ENCODE data around the gene TOPORS.
"Not testable (repeated sequence)": the region's sequence is repeated elsewhere in the genome, so short reads cannot be mapped to it uniquely, and the experiment has no call there.

DNA sequence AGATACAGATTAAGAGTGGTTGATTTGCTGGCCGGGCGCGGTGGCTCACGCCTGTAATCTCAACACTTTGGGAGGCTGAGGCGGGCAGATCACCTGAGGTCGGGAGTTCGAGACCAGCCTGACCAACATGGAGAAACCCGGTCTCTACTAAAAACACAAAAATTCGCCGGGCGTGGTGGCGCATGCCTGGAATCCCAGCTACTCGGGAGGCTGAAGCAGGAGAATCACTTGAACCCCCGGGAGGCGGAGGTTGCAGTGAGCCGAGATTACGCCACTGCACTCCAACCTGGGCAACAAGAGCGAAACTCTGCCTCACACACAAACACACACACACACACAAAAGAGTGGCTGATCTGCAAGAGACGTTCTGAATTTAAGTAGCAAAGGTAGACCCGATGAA is 4.2 kb downstream of the TOPORS start:
- TF ChIP-seq, protein P1, sequence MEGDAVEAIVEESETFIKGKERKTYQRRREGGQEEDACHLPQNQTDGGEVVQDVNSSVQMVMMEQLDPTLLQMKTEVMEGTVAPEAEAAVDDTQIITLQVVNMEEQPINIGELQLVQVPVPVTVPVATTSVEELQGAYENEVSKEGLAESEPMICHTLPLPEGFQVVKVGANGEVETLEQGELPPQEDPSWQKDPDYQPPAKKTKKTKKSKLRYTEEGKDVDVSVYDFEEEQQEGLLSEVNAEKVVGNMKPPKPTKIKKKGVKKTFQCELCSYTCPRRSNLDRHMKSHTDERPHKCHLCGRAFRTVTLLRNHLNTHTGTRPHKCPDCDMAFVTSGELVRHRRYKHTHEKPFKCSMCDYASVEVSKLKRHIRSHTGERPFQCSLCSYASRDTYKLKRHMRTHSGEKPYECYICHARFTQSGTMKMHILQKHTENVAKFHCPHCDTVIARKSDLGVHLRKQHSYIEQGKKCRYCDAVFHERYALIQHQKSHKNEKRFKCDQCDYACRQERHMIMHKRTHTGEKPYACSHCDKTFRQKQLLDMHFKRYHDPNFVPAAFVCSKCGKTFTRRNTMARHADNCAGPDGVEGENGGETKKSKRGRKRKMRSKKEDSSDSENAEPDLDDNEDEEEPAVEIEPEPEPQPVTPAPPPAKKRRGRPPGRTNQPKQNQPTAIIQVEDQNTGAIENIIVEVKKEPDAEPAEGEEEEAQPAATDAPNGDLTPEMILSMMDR (IDR thresholded peaks at IDR 0.05), result not testable (repeated sequence)
- TF ChIP-seq POLR2A, POLR2AphosphoS5, EP300 (IDR thresholded peaks at IDR 0.05): not testable (repeated sequence)

All from stomach (tissue), 4 donors.